WTC11 (cell line): ENCODE measurements around the gene PLTP. TPM values are rescaled to one million over a fixed set of nuclear protein-coding genes. Genes with fewer than 3 reads are reported as not detected.

Source experiments
- ATAC-seq: fragments of 200-7000 bp; cut with Tn5 transposase; 2 replicates; pipeline ENCODE4 v1.10.0; 2021; ENCODE audit warnings: mild to moderate bottlenecking, moderate library complexity
- CTCF ChIA-PET: fragments of 300-600 bp; sonication (Branson Sonifier 250); formaldehyde crosslinking; loops from one replicate; lab custom pipeline; 2021; ENCODE audit warnings: antibody characterized with exemption; lab: Charles Lee
- POLR2A ChIA-PET: fragments of 350-600 bp; sonication (Branson Sonifier 250); formaldehyde crosslinking; loops from one replicate; lab custom pipeline; 2021; ENCODE audit warnings: antibody characterized with exemption; lab: Charles Lee
- DNase-seq: peaks from one replicate; pipeline ENCODE4 v3.0.0; 2021; ENCODE audit warnings: low spot score
- H3K27ac Mint-ChIP-seq: 2 replicates; pipeline ENCODE4 v1.8.0; 2021; ENCODE audit warnings: mixed read lengths
- H3K27me3 Mint-ChIP-seq: 2 replicates; pipeline ENCODE4 v1.8.0; 2021; ENCODE audit warnings: low read depth, mild to moderate bottlenecking, moderate library complexity, mixed read lengths
- H3K36me3 Mint-ChIP-seq: 2 replicates; pipeline ENCODE4 v1.8.0; 2021; ENCODE audit warnings: mixed read lengths
- H3K4me1 Mint-ChIP-seq: 2 replicates; pipeline ENCODE4 v1.8.0; 2022; ENCODE audit warnings: mixed read lengths
- H3K4me3 Mint-ChIP-seq: 2 replicates; pipeline ENCODE4 v1.8.0; 2021; ENCODE audit warnings: mild to moderate bottlenecking, moderate library complexity, mixed read lengths
- H3K9me3 Mint-ChIP-seq: 2 replicates; pipeline ENCODE4 v1.8.0; 2021; ENCODE audit warnings: mixed read lengths
- CBFB ChIP-seq: sonication (generic); formaldehyde crosslinking; IDR thresholded peaks from 2 replicates; pipeline ENCODE4 v1.8.1; 2022; ENCODE audit warnings: mild to moderate bottlenecking, low read depth, missing genetic modification reagents
- CREM ChIP-seq: sonication (generic); formaldehyde crosslinking; IDR thresholded peaks from 2 replicates; pipeline ENCODE4 v1.8.1; 2022; ENCODE audit warnings: mild to moderate bottlenecking, missing genetic modification reagents, moderate library complexity
- FOXJ3 ChIP-seq: sonication (generic); formaldehyde crosslinking; IDR thresholded peaks from 2 replicates; pipeline ENCODE4 v1.9.0; 2021; ENCODE audit warnings: missing genetic modification reagents, mild to moderate bottlenecking, borderline replicate concordance
- GABPB1 ChIP-seq: sonication (generic); formaldehyde crosslinking; IDR thresholded peaks from 2 replicates; pipeline ENCODE4 v1.8.1; 2023; ENCODE audit warnings: mild to moderate bottlenecking, missing genetic modification reagents
- GRHL2 ChIP-seq: fragments of 250-450 bp; sonication (Bioruptor Pico); IDR thresholded peaks from 2 replicates; pipeline ENCODE4 v1.8.0; 2022; ENCODE audit warnings: mild to moderate bottlenecking, moderate library complexity; ENCODE audit not compliant: insufficient replicate concordance, severe bottlenecking
- JAZF1 ChIP-seq: fragments of 250-450 bp; sonication (Bioruptor Pico); IDR thresholded peaks from 2 replicates; pipeline ENCODE4 v1.9.0; 2021; ENCODE audit warnings: moderate library complexity, mild to moderate bottlenecking, inconsistent platforms
- NFYB ChIP-seq: sonication (generic); formaldehyde crosslinking; conservative IDR thresholded peaks from 2 replicates; pipeline ENCODE4 v1.8.0; 2022; ENCODE audit warnings: low read depth, missing genetic modification reagents
- NR2C2 ChIP-seq: sonication (generic); formaldehyde crosslinking; IDR thresholded peaks from 2 replicates; pipeline ENCODE4 v1.8.0; 2022; ENCODE audit warnings: mild to moderate bottlenecking, missing genetic modification reagents
- TCF7 ChIP-seq: sonication (generic); formaldehyde crosslinking; IDR thresholded peaks from 2 replicates; pipeline ENCODE4 v1.8.0; 2022; ENCODE audit warnings: mild to moderate bottlenecking, low read depth, missing genetic modification reagents, moderate library complexity
- TEAD1 ChIP-seq: sonication (generic); formaldehyde crosslinking; IDR thresholded peaks from 2 replicates; pipeline ENCODE4 v1.8.0; 2022; ENCODE audit warnings: mild to moderate bottlenecking, missing genetic modification reagents
- total RNA-seq: library from RNA; stranded (reverse); gene quantifications from 3 replicates; pipeline ENCODE4 v1.2.3, GENCODE V29; 2021
- TF ChIP-seq, protein P1 (sequence below): sonication (generic); formaldehyde crosslinking; IDR thresholded peaks from 2 replicates; pipeline ENCODE4 v1.8.1; 2022; ENCODE audit warnings: low read depth, missing genetic modification reagents, borderline replicate concordance
- TF ChIP-seq, protein P2 (sequence below): sonication (generic); formaldehyde crosslinking; IDR thresholded peaks from 2 replicates; pipeline ENCODE4 v1.8.1; 2023; ENCODE audit warnings: mild to moderate bottlenecking, missing genetic modification reagents, borderline replicate concordance
- TF ChIP-seq, protein P3 (sequence below): fragments of 250-450 bp; sonication (Bioruptor Pico); conservative IDR thresholded peaks from 2 replicates; pipeline ENCODE4 v1.9.0; 2021; ENCODE audit warnings: mild to moderate bottlenecking
- TF ChIP-seq, protein P4 (sequence below): sonication (generic); formaldehyde crosslinking; IDR thresholded peaks from 2 replicates; pipeline ENCODE4 v1.8.0; 2022; ENCODE audit warnings: mild to moderate bottlenecking, missing genetic modification reagents

PLTP gene
- total RNA-seq, 1 experiment from 2014 or later: 109 TPM

DNA sequence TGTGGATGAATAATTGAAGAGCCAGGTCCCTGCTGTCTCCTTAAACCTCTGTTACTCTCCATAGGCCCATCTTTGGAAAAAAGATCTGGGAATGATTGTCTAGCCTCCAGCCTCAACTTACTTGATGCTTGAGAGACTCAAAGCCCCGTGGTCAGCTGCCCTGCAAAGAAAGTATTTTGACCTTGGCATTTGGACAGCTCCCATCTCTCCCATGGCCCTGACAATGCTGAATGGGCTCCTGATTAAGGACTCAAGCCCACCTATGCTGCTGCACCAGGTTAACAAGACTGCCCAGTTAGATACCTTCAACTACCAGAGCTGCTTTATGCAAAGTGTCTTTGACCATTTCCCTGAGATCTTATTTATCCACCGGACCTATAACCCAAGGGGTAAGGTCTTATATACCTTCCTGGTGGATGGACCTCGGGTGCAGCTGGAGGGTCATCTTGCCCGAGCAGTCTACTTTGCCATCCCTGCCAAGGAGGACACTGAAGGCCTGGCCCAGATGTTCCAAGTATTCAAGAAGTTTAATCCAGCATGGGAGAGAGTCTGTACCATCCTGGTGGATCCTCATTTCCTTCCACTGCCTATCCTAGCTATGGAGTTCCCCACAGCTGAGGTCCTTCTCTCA lies 29.4 kb downstream of the PLTP start:
- POLR2A ChIA-PET: interaction anchor here (0.6 to 2.1 kb wide), 3 partner anchors 8 to 31 kb away, joined by 3 to 14 read pairs (median 4); no protein-coding TSS in a partner anchor
- TF ChIP-seq NR2C2 (no peak), JAZF1 (CRISPR knock-in tag) (no peak), TCF7 (no peak), GRHL2 (no peak), FOXJ3 (no peak), CREM (CRISPR knock-in tag) (no peak)
- TF ChIP-seq, protein P1, sequence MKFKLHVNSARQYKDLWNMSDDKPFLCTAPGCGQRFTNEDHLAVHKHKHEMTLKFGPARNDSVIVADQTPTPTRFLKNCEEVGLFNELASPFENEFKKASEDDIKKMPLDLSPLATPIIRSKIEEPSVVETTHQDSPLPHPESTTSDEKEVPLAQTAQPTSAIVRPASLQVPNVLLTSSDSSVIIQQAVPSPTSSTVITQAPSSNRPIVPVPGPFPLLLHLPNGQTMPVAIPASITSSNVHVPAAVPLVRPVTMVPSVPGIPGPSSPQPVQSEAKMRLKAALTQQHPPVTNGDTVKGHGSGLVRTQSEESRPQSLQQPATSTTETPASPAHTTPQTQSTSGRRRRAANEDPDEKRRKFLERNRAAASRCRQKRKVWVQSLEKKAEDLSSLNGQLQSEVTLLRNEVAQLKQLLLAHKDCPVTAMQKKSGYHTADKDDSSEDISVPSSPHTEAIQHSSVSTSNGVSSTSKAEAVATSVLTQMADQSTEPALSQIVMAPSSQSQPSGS (CRISPR knock-in tag): no peak
- TF ChIP-seq, protein P2, sequence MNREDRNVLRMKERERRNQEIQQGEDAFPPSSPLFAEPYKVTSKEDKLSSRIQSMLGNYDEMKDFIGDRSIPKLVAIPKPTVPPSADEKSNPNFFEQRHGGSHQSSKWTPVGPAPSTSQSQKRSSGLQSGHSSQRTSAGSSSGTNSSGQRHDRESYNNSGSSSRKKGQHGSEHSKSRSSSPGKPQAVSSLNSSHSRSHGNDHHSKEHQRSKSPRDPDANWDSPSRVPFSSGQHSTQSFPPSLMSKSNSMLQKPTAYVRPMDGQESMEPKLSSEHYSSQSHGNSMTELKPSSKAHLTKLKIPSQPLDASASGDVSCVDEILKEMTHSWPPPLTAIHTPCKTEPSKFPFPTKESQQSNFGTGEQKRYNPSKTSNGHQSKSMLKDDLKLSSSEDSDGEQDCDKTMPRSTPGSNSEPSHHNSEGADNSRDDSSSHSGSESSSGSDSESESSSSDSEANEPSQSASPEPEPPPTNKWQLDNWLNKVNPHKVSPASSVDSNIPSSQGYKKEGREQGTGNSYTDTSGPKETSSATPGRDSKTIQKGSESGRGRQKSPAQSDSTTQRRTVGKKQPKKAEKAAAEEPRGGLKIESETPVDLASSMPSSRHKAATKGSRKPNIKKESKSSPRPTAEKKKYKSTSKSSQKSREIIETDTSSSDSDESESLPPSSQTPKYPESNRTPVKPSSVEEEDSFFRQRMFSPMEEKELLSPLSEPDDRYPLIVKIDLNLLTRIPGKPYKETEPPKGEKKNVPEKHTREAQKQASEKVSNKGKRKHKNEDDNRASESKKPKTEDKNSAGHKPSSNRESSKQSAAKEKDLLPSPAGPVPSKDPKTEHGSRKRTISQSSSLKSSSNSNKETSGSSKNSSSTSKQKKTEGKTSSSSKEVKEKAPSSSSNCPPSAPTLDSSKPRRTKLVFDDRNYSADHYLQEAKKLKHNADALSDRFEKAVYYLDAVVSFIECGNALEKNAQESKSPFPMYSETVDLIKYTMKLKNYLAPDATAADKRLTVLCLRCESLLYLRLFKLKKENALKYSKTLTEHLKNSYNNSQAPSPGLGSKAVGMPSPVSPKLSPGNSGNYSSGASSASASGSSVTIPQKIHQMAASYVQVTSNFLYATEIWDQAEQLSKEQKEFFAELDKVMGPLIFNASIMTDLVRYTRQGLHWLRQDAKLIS (CRISPR knock-in tag): no peak
- TF ChIP-seq, protein P3, sequence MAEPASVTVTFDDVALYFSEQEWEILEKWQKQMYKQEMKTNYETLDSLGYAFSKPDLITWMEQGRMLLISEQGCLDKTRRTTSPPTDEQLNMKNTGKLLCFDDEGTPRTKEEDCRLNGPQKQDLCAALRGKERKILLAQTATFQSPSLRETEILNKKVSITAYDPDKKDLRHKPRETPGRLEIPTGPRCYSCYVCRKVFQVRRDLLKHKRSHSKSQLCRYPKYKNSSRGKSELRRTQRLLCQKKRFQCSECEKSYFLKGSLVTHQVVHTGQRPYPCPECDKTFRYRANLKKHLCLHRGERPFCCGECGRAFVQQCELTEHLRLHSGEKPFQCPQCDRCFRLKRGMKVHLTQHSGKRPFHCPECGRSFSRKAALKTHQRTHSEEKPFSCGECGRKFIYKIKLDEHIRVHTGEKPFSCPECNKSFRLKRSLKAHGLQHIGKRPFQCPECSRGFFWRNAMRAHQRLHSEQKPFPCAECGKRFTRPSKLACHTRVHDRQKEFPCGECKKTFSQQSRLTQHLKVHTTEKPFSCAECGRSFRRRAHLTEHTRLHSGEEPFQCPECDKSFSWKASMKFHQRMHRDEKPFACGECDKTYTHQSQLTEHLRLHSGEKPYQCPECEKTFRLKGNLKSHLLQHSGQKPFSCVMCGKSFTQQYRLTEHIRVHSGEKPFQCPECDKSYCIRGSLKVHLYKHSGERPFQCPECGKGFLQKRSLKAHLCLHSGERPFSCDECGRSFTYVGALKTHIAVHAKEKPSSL: no peak
- ATAC-seq: no peak
- H3K9me3 Mint-ChIP-seq: no peaks in the 10 kb centered on the region
- H3K4me1 Mint-ChIP-seq: peaks cover 13% of the 10 kb centered on the region
- CTCF ChIA-PET: interaction anchor here (2.5 kb wide), 1 partner anchor 8 kb away, joined by 38 read pairs; the partner anchor contains the start of genes CTSA and NEURL2
- H3K27ac Mint-ChIP-seq: peak overlapping the region; percentile 42; the same call in 1 of the 2 replicates
- H3K4me3 Mint-ChIP-seq: peak overlapping the region; percentile 69
- peaks cover 25% of the 10 kb centered on the region for H3K36me3 Mint-ChIP-seq
- no peaks in the 10 kb centered on the region for H3K27me3 Mint-ChIP-seq
- no peak for DNase-seq

DNA sequence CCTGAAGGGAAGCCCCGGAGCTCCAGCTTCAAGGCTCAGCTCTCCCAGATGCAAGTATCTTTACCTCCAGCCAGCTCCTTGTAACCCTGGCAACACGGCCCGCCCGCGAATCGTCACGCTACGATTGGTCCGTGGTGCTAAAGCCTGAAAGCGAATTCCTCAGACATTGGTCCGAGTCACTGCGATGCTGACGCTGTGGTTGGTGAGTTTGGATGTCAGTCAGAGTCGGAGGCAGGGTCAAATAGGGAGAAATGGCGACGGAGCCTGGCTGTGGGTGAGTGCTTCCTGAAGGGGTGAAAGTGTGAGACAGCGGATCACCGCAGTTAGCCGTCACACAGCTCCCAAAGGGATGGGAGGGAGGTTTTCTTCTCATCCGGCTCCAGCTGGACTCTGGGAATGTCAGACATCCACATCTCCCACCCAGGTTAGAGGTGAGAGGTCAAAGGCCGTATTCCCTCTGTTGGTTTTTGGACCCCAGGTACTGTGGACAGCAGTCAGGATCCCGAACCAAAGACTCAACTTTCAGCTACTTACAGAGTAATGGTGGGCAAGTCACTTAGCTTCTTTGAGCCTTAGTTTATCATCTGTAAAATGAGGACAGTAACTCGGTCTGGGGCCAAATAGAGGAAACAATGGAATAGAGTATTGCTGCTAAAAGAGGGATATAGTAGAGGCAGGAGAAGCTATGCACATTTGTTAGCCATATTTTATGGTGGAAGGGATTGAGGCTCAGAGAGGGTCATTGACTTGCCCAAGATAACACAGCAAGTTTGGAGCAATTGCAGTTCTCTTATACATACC lies 30.8 kb downstream of the PLTP start, which contains the start of gene ZSWIM1:
Gene ZSWIM1, plus strand, starts transcription at position 240 of the 801 bp plus-strand sequence. CDS start 1,366 bp downstream, outside the sequence.
- POLR2A ChIA-PET: interaction anchor here (0.6 to 2.1 kb wide), 10 partner anchors 9 to 64 kb away, joined by 3 to 14 read pairs (median 4); partner anchors contain the start of genes ACOT8, PLTP and ZSWIM3
- no peaks in the 10 kb centered on the region for H3K27me3 Mint-ChIP-seq
- H3K36me3 Mint-ChIP-seq: peaks cover 30% of the 10 kb centered on the region
- peak within 1 kb of the TSS; percentile 98 for H3K4me3 Mint-ChIP-seq
- no peaks in the 10 kb centered on the region for H3K9me3 Mint-ChIP-seq
- peaks cover 13% of the 10 kb centered on the region for H3K4me1 Mint-ChIP-seq
- TF ChIP-seq, protein P4, sequence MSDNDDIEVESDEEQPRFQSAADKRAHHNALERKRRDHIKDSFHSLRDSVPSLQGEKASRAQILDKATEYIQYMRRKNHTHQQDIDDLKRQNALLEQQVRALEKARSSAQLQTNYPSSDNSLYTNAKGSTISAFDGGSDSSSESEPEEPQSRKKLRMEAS (CRISPR knock-in tag): 0 out of 2 replicates have a peak, but pooled peaks have one; percentile 32
- TF ChIP-seq TCF7 (no peak), GABPB1 (CRISPR knock-in tag) (peak; percentile 24; the same call in 1 of the 2 replicates), NR2C2 (peak; percentile 49; the same call in 1 of the 2 replicates), NFYB (CRISPR knock-in tag) (peak; percentile 97), TEAD1 (CRISPR knock-in tag) (peak; percentile 66; the same call in 1 of the 2 replicates), CBFB (no peak)
- DNase-seq (peak; percentile 100), ATAC-seq (peak; percentile 99)
- CTCF ChIA-PET: interaction anchor here (0.5 to 2.5 kb wide), 16 partner anchors 9 to 141 kb away, joined by 3 to 38 read pairs (median 5); partner anchors contain the start of genes CTSA, NEURL2, PCIF1 and SNX21
- H3K27ac Mint-ChIP-seq: peak within 1 kb of the TSS; percentile 97
